H1 (cell line): ENCODE data around the gene PRIMA1. TPM values are rescaled to one million over a fixed set of nuclear protein-coding genes. Genes with fewer than 3 reads are reported as not detected.

ENCODE experiments used
- CTCF ChIA-PET: fragments of 300-600 bp; sonication (Branson Sonifier 250); formaldehyde crosslinking; loops from one replicate; lab custom pipeline; 2021; ENCODE audit not compliant: partially characterized antibody; lab: Charles Lee
- POLR2A ChIA-PET: fragments of 300-600 bp; sonication (Branson Sonifier 250); formaldehyde crosslinking; loops from one replicate; lab custom pipeline; 2021; ENCODE audit warnings: inconsistent platforms; ENCODE audit not compliant: partially characterized antibody; lab: Charles Lee
- DNase-seq, 2 experiments: peaks; one replicate each; pipeline versions ENCODE4 v3.0.0 to v3.0.0-alpha.2; 2010 to 2022; ENCODE audit warnings: low spot score in 2 of 2, low read depth in 1 of 2, mixed read lengths in 1 of 2
- FAIRE-seq: peaks from 2 replicates; lab custom pipeline; 2011; peaks lifted over from hg19 to GRCh38; lab: Jason Lieb, UNC
- H2AFZ ChIP-seq: 2 replicates; pipeline ENCODE4 v1.8.1; 2012; ENCODE audit warnings: low read length, inconsistent platforms
- H2AK5ac ChIP-seq: 2 replicates; pipeline ENCODE4 v1.6.1; 2013; ENCODE audit warnings: low read depth, low read length
- H2BK120ac ChIP-seq: replicated peaks from 2 replicates; pipeline ENCODE3; 2013; ENCODE audit warnings: low read depth, low read length, inconsistent platforms
- H2BK12ac ChIP-seq: 2 replicates; pipeline ENCODE4 v1.6.1; 2013; ENCODE audit warnings: low read depth, low read length
- H2BK15ac ChIP-seq: 2 replicates; pipeline ENCODE4 v1.6.1; 2013; ENCODE audit warnings: low read length
- H2BK20ac ChIP-seq: 2 replicates; pipeline ENCODE4 v1.6.1; 2013; ENCODE audit warnings: low read length
- H2BK5ac ChIP-seq: 2 replicates; pipeline ENCODE4 v1.6.1; 2013; ENCODE audit warnings: low read depth, low read length
- H3K14ac ChIP-seq: 2 replicates; pipeline ENCODE4 v1.6.1; 2013; ENCODE audit warnings: inconsistent platforms; ENCODE audit not compliant: insufficient read length
- H3K18ac ChIP-seq: 2 replicates; pipeline ENCODE4 v1.6.1; 2013; ENCODE audit warnings: low read length; ENCODE audit errors: extremely low read depth
- H3K23ac ChIP-seq: 2 replicates; pipeline ENCODE4 v1.6.1; 2013; ENCODE audit warnings: inconsistent platforms; ENCODE audit not compliant: insufficient read length
- H3K23me2 ChIP-seq: 2 replicates; pipeline ENCODE4 v1.6.1; 2013; ENCODE audit warnings: low read depth, low read length
- H3K27ac ChIP-seq: 2 replicates; pipeline ENCODE4 v1.6.1; 2011; ENCODE audit warnings: low read depth, low read length, inconsistent platforms
- H3K27me3 ChIP-seq, 4 experiments: replicated peaks in 1 of 4; 1 replicate in 1 of 4; 2 replicates in 3 of 4; pipeline versions ENCODE4 v1.6.1 to v1.8.1; 2011 to 2013; ENCODE audit warnings: low read length in 3 of 4, mild to moderate bottlenecking in 3 of 4, inconsistent platforms in 2 of 4, mixed read lengths in 2 of 4, moderate library complexity in 1 of 4; ENCODE audit not compliant: control insufficient read depth in 3 of 4, insufficient read depth in 3 of 4; ENCODE audit errors: extremely low read depth in 1 of 4
- H3K36me3 ChIP-seq, 4 experiments: 2 replicates each; pipeline versions ENCODE4 v1.6.1 to v1.8.1; 2011 to 2013; ENCODE audit warnings: mild to moderate bottlenecking in 4 of 4, low read length in 3 of 4, moderate library complexity in 2 of 4, control low read depth in 1 of 4, inconsistent platforms in 1 of 4; ENCODE audit not compliant: insufficient read depth in 4 of 4, control insufficient read depth in 2 of 4
- H3K4ac ChIP-seq: replicated peaks from 2 replicates; pipeline ENCODE3; 2013; ENCODE audit warnings: low read length, low read depth, mixed read lengths, inconsistent platforms; ENCODE audit not compliant: insufficient read length
- H3K4me1 ChIP-seq, 4 experiments: replicated peaks in 1 of 4; 1 replicate in 1 of 4; 2 replicates in 3 of 4; pipeline versions ENCODE4 v1.6.1 to v1.8.1; 2011 to 2013; ENCODE audit warnings: low read length in 3 of 4, inconsistent platforms in 2 of 4, mixed read lengths in 1 of 4; ENCODE audit not compliant: insufficient read depth in 4 of 4, control insufficient read depth in 3 of 4
- H3K4me2 ChIP-seq, 2 experiments: 2 replicates each; pipeline versions ENCODE4 v1.6.1 to v1.8.1; 2011 to 2013; ENCODE audit warnings: low read depth in 2 of 2, low read length in 2 of 2, control low read depth in 1 of 2, inconsistent platforms in 1 of 2, mild to moderate bottlenecking in 1 of 2; ENCODE audit not compliant: insufficient read depth in 1 of 2
- H3K4me3 ChIP-seq, 4 experiments: fragments of 200-600, 300-600 bp in 1 of 4; sonication (generic), shearing (Covaris generic), sonication (Bioruptor Twin) in 1 of 4; 2 replicates each; pipeline versions ENCODE4 v1.5.1 to v1.8.1; 2011 to 2016; ENCODE audit warnings: low read length in 4 of 4, low read depth in 3 of 4, control low read depth in 2 of 4, inconsistent platforms in 2 of 4, mild to moderate bottlenecking in 2 of 4, mixed read lengths in 1 of 4, moderate library complexity in 1 of 4; ENCODE audit not compliant: insufficient read depth in 2 of 4; ENCODE audit errors: extremely low read depth in 1 of 4
- H3K56ac ChIP-seq: replicated peaks from 2 replicates; pipeline ENCODE3; 2013; ENCODE audit warnings: low read depth, mild to moderate bottlenecking, mixed read lengths, low read length, inconsistent platforms; ENCODE audit not compliant: insufficient read length
- H3K79me1 ChIP-seq: 2 replicates; pipeline ENCODE4 v1.6.1; 2013; ENCODE audit warnings: low read depth, low read length, control low read depth
- H3K79me2 ChIP-seq, 2 experiments: 2 replicates each; pipeline versions ENCODE4 v1.6.1 to v1.8.1; 2012 to 2013; ENCODE audit warnings: low read length in 2 of 2, mild to moderate bottlenecking in 2 of 2, inconsistent platforms in 1 of 2; ENCODE audit not compliant: insufficient read depth in 2 of 2, control insufficient read depth in 1 of 2
- H3K9ac ChIP-seq, 4 experiments: replicated peaks in 1 of 4; 1 replicate in 1 of 4; 2 replicates in 3 of 4; pipeline versions ENCODE4 v1.6.1 to v1.8.1; 2011 to 2013; ENCODE audit warnings: low read depth in 3 of 4, low read length in 3 of 4, control low read depth in 2 of 4, mild to moderate bottlenecking in 2 of 4, moderate library complexity in 2 of 4, inconsistent platforms in 1 of 4; ENCODE audit errors: extremely low read depth in 1 of 4
- H3K9me3 ChIP-seq, 2 experiments: 2 replicates each; pipeline versions ENCODE4 v1.6.1 to v1.8.1; 2012 to 2013; ENCODE audit warnings: mild to moderate bottlenecking in 2 of 2, moderate library complexity in 2 of 2, control low read depth in 1 of 2, inconsistent platforms in 1 of 2, low read depth in 1 of 2, low read length in 1 of 2, mixed read lengths in 1 of 2; ENCODE audit not compliant: insufficient read depth in 2 of 2
- H4K20me1 ChIP-seq, 2 experiments: replicated peaks in 1 of 2; 2 replicates each; pipeline versions ENCODE3 to v1.8.1; 2011 to 2013; ENCODE audit warnings: inconsistent platforms in 2 of 2, low read length in 2 of 2, mild to moderate bottlenecking in 1 of 2; ENCODE audit not compliant: insufficient read depth in 2 of 2, control insufficient read depth in 1 of 2
- H4K5ac ChIP-seq: 2 replicates; pipeline ENCODE4 v1.6.1; 2013; ENCODE audit warnings: low read length, low read depth, mixed read lengths, inconsistent platforms; ENCODE audit not compliant: insufficient read length
- H4K8ac ChIP-seq: 2 replicates; pipeline ENCODE4 v1.8.0; 2013; ENCODE audit warnings: mild to moderate bottlenecking, moderate library complexity, low read length, inconsistent platforms; ENCODE audit not compliant: insufficient read depth; ENCODE audit errors: extremely low read depth
- H4K91ac ChIP-seq: replicated peaks from 2 replicates; pipeline ENCODE3; 2013; ENCODE audit warnings: low read length, mixed read lengths, inconsistent platforms; ENCODE audit not compliant: insufficient read length
- EGR1 ChIP-seq: IDR thresholded peaks from 2 replicates; pipeline ENCODE4 v1.6.1; 2011; ENCODE audit warnings: low read depth, low read length, borderline replicate concordance
- WGBS, 2 experiments: shearing (Covaris generic) in 1 of 2; methylation state at CpG; one replicate each; pipeline versions ENCODE4 v1.1.6 to v1.1.7; 2013 to 2015; ENCODE audit warnings: low lambda C conversion rate in 2 of 2, mixed read lengths in 2 of 2, inconsistent platforms in 1 of 2, low coverage in 1 of 2, missing lambda C conversion rate in 1 of 2; ENCODE audit not compliant: insufficient replicate concordance in 2 of 2, insufficient coverage in 1 of 2, insufficient read length in 1 of 2; ENCODE audit errors: extremely low coverage in 1 of 2, missing lambda C conversion rate in 1 of 2; 5-methylcytosine and 5-hydroxymethylcytosine counted together
- polyA plus RNA-seq, 7 experiments: library from polyadenylated mRNA; depleted of rRNA in 3 of 7; stranded (reverse) in 5 of 7; unstranded in 2 of 7; fragments of >200 nt in 5 of 7; fragments of 200-250 nt in 2 of 7; gene quantifications; 1 replicate in 5 of 7; 2 replicates in 1 of 7; 4 replicates in 1 of 7; pipeline versions ENCODE4 v1.2.1 to v1.2.3, GENCODE V29; 2011 to 2013; ENCODE audit warnings: missing spikeins in 2 of 7, mixed read lengths in 2 of 7
- total RNA-seq: library from RNA; stranded (reverse); fragmentation: NEBNext Ultra II Directional; extraction: Animal tissue kit (Norgen Biotek cat#: 25700); gene quantifications from 2 replicates; pipeline ENCODE4 v1.2.1, GENCODE V29; 2021

PRIMA1 gene
- total and polyA plus RNA-seq, 2 of the 8 experiments (the other 6 are each of a cell fraction or from before 2014, with no cell fraction given): 2.8 to 4.5 TPM

DNA sequence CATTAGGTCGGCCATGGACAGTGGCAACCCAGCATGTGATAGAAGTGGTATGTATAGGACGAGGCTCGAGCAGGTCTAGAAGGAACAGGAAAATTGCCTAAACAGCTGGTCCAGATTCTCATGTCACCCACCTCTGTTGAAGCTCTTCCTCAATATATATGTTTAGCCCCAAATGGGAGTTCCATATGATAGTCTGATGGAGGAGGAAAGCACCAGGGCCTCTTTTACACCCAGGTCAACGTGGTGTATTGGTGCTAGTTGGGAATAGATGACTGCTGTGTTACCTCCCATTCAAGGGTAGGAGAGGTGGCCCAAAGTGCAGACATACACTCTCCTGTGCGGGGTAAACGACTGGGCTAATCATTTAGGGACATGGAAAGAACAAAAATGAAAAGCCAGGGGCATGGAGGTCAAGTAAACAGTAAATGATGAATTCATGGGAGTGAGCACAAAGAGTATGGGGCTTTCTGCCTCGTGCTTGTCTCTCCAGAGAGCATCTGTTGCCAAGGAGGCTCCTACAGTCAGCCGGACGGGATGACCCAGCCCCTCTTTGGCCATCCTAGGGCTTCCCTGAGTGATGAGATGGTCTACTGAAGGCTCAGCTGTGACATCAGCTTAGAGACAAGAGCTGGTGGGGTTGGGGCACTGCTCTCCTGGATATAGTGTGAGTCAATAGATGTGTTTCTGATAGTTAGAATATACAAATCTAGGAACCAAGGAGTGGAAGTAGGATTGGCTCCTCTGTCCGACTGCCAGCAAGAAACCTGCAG lies 5.5 kb upstream of the PRIMA1 start:
- Histone ChIP-seq H4K8ac (no peak overlapping the region), H3K4me1 (peaks cover 0 to 8% (median 4%) of the 10 kb centered on the region in 4 experiments; a peak in 4 of 7 replicates), H4K91ac (no peak overlapping the region), H3K36me3 (no peaks in the 10 kb centered on the region), H3K27ac (no peak overlapping the region), H3K56ac (no peak overlapping the region), H3K27me3 (peaks cover 0 to 8% (median under 1%) of the 10 kb centered on the region in 4 experiments; a peak in 2 of 7 replicates), H4K20me1 (no peaks in the 10 kb centered on the region), H3K9me3 (no peaks in the 10 kb centered on the region), H3K14ac (no peak overlapping the region), H3K18ac (no peak overlapping the region), H3K23ac (no peak overlapping the region), H3K4ac (no peak overlapping the region), H2BK120ac (no peak overlapping the region), H3K23me2 (peaks cover under 1% of the 10 kb centered on the region; the same call in 1 of the 2 replicates), H3K79me2 (no peaks in the 10 kb centered on the region), H2BK20ac (no peak overlapping the region), H3K9ac (no peak overlapping the region), H3K4me3 (no peak overlapping the region), H2AK5ac (no peak overlapping the region), H3K79me1 (no peaks in the 10 kb centered on the region), H2BK12ac (no peak overlapping the region), H2BK15ac (no peak overlapping the region), H2BK5ac (no peak overlapping the region), H3K4me2 (no peak overlapping the region), H4K5ac (no peak overlapping the region), H2AFZ (no peak overlapping the region)
- DNase-seq (no peak), FAIRE-seq (no peak)
- 86% methylated on average over 10 of the region's 10 CpGs; no CpG with 5 or more reads in 1 of the 2 experiments for WGBS, 2 experiments
- ChIA-PET POLR2A (interaction anchor here (0.6 kb wide), 1 partner anchor 12 kb away, joined by 3 read pairs; no protein-coding TSS in a partner anchor), CTCF (interaction anchor here (0.5 to 5.0 kb wide), 3 partner anchors 10 to 568 kb away, joined by 3 to 48 read pairs (median 3); no protein-coding TSS in a partner anchor)
- no peak for TF ChIP-seq EGR1
